Trophoblast cell (in vitro differentiated cells and primary cell): Measurements from ENCODE around the gene AFG1L.

Source experiments
- DNase-seq, 2 donors: peaks; one replicate each; pipeline ENCODE4 v3.0.0-alpha.2; 2016
- H2AFZ ChIP-seq: 2 replicates; pipeline ENCODE4 v1.6.1; 2013; ENCODE audit warnings: low read length, moderate library complexity, mild to moderate bottlenecking; ENCODE audit not compliant: insufficient read depth, poor library complexity
- H2AK5ac ChIP-seq: 2 replicates; pipeline ENCODE4 v1.6.1; 2013; ENCODE audit warnings: mild to moderate bottlenecking, low read length
- H2BK120ac ChIP-seq: 2 replicates; pipeline ENCODE4 v1.6.1; 2013; ENCODE audit warnings: low read length, mild to moderate bottlenecking, moderate library complexity; ENCODE audit not compliant: insufficient read depth, poor library complexity
- H2BK12ac ChIP-seq: 2 replicates; pipeline ENCODE4 v1.6.1; 2013; ENCODE audit warnings: mild to moderate bottlenecking, low read length, moderate library complexity
- H2BK5ac ChIP-seq: 2 replicates; pipeline ENCODE4 v1.6.1; 2013; ENCODE audit warnings: low read length, low read depth, moderate library complexity, mild to moderate bottlenecking; ENCODE audit not compliant: poor library complexity
- H3K14ac ChIP-seq: 2 replicates; pipeline ENCODE4 v1.6.1; 2013; ENCODE audit warnings: mild to moderate bottlenecking, low read length
- H3K18ac ChIP-seq: 2 replicates; pipeline ENCODE4 v1.6.1; 2013; ENCODE audit warnings: mild to moderate bottlenecking, low read length
- H3K23ac ChIP-seq: 2 replicates; pipeline ENCODE4 v1.6.1; 2013; ENCODE audit warnings: low read length
- H3K27ac ChIP-seq: 2 replicates; pipeline ENCODE4 v1.5.1; 2013; ENCODE audit warnings: low read depth, mild to moderate bottlenecking, inconsistent platforms, low read length, moderate library complexity
- H3K27me3 ChIP-seq: 2 replicates; pipeline ENCODE4 v1.6.1; 2013; ENCODE audit warnings: inconsistent platforms, mild to moderate bottlenecking, low read length, moderate library complexity; ENCODE audit not compliant: insufficient read depth
- H3K36me3 ChIP-seq, 2 experiments: 1 replicate in 1 of 2; 2 replicates in 1 of 2; pipeline ENCODE4 v1.6.1; 2013; ENCODE audit warnings: low read length in 2 of 2, mild to moderate bottlenecking in 2 of 2, moderate library complexity in 1 of 2; ENCODE audit not compliant: insufficient read depth in 2 of 2, control insufficient read depth in 1 of 2
- H3K4ac ChIP-seq: 2 replicates; pipeline ENCODE4 v1.6.1; 2013; ENCODE audit warnings: low read depth, mild to moderate bottlenecking, low read length, moderate library complexity
- H3K4me1 ChIP-seq, 2 experiments: 1 replicate in 1 of 2; 2 replicates in 1 of 2; pipeline ENCODE4 v1.6.1; 2013; ENCODE audit warnings: low read length in 2 of 2, mild to moderate bottlenecking in 2 of 2, moderate library complexity in 1 of 2; ENCODE audit not compliant: insufficient read depth in 2 of 2, control insufficient read depth in 1 of 2
- H3K4me2 ChIP-seq: 2 replicates; pipeline ENCODE4 v1.6.1; 2013; ENCODE audit warnings: inconsistent platforms, mild to moderate bottlenecking, low read length, moderate library complexity
- H3K4me3 ChIP-seq: 2 replicates; pipeline ENCODE4 v1.5.1; 2013; ENCODE audit warnings: mild to moderate bottlenecking, low read depth, low read length, inconsistent platforms
- H3K79me1 ChIP-seq: one replicate; pipeline ENCODE4 v1.6.1; 2013; ENCODE audit warnings: low read length
- H3K79me2 ChIP-seq: 2 replicates; pipeline ENCODE4 v1.6.1; 2013; ENCODE audit warnings: low read length, mild to moderate bottlenecking; ENCODE audit not compliant: control insufficient read depth, insufficient read depth, poor library complexity
- H3K9ac ChIP-seq: 2 replicates; pipeline ENCODE4 v1.6.1; 2013; ENCODE audit warnings: mild to moderate bottlenecking, low read length
- H3K9me3 ChIP-seq: 2 replicates; pipeline ENCODE4 v1.6.1; 2013; ENCODE audit warnings: low read depth, mild to moderate bottlenecking, control low read depth, inconsistent platforms, low read length; ENCODE audit not compliant: insufficient read depth
- H4K12ac ChIP-seq: 2 replicates; pipeline ENCODE4 v1.6.1; 2013; ENCODE audit warnings: low read depth, mild to moderate bottlenecking, low read length, moderate library complexity
- H4K8ac ChIP-seq: 2 replicates; pipeline ENCODE4 v1.6.1; 2013; ENCODE audit warnings: low read depth, mild to moderate bottlenecking, low read length, moderate library complexity
- H4K91ac ChIP-seq: one replicate; pipeline ENCODE4 v1.6.1; 2013; ENCODE audit warnings: low read depth, mild to moderate bottlenecking, low read length, moderate library complexity
- whole genome bisulfite sequencing: extraction: QIAGEN DNeasy Blood & Tissue Kit; methylation state at CpG from one replicate; pipeline ENCODE4 v1.1.7; 2013; ENCODE audit warnings: missing lambda C conversion rate; ENCODE audit not compliant: insufficient read length, insufficient coverage; ENCODE audit errors: extremely low coverage; 5-methylcytosine and 5-hydroxymethylcytosine counted together

AFG1L gene

DNA sequence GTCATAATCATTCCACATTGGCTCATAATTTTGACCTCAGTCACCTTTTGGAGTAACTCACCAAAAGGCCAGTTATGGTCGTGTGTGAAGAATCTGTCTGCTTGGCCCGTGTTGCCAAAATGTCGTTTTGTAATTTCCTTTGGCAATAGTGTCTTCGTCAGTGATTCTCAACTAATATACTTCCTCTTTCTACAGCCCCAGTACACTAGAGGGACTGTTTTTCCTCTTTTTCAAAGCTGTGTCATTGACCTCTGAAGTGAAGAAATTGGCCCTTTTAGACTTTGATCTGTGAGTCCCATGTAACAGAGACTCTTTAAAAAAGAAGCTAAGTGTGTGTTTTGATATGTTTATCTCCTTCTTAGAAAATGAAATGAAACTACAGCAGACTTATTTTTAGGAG, 271.0 kb downstream of the AFG1L start:
- Histone ChIP-seq H2AK5ac (no peak overlapping the region), H2BK120ac (no peak overlapping the region), H4K12ac (no peak overlapping the region), H3K23ac (no peak overlapping the region), H3K14ac (no peak overlapping the region), H3K27me3 (no peaks in the 10 kb centered on the region), H2AFZ (no peak overlapping the region), H3K4me2 (no peak overlapping the region), H3K27ac (no peak overlapping the region), H3K4ac (no peak overlapping the region), H3K18ac (no peak overlapping the region), H3K9me3 (peaks cover 2% of the 10 kb centered on the region), H3K4me1 (peaks cover 3 to 8% of the 10 kb centered on the region in 2 experiments), H2BK5ac (no peak overlapping the region), H3K36me3 (peaks cover 13 to 14% of the 10 kb centered on the region in 2 experiments), H3K4me3 (no peak overlapping the region), H2BK12ac (no peak overlapping the region), H3K79me1 (peaks cover 12% of the 10 kb centered on the region), H3K9ac (no peak overlapping the region), H4K8ac (no peak overlapping the region), H4K91ac (no peak overlapping the region), H3K79me2 (peaks cover 18% of the 10 kb centered on the region)
- no CpG with 5 or more reads among the region's 4 CpGs for WGBS
- peak; percentile 41 to 59 for DNase-seq

- no peak overlapping the region for H2BK12ac ChIP-seq
- H3K9me3 ChIP-seq, result peaks cover 2% of the 10 kb centered on the region
- no peak overlapping the region for H3K4me3 ChIP-seq
- no peak overlapping the region for H4K91ac ChIP-seq
- no peak overlapping the region for H3K27ac ChIP-seq
- H3K4ac ChIP-seq, result peak overlapping the region; percentile 57
- no peak overlapping the region for H4K8ac ChIP-seq
- H3K23ac ChIP-seq, result no peak overlapping the region
- peaks cover 13 to 14% of the 10 kb centered on the region in 2 experiments for H3K36me3 ChIP-seq
- no peak for DNase-seq
- no peak overlapping the region for H2BK5ac ChIP-seq
- peaks cover 9% of the 10 kb centered on the region for H3K79me1 ChIP-seq
- no peak overlapping the region for H3K14ac ChIP-seq
- H2AK5ac ChIP-seq, result no peak overlapping the region
- no peak overlapping the region for H2AFZ ChIP-seq
- H3K9ac ChIP-seq, result no peak overlapping the region
- H3K79me2 ChIP-seq, result peaks cover 17% of the 10 kb centered on the region
- H3K18ac ChIP-seq, result no peak overlapping the region
- no peaks in the 10 kb centered on the region for H3K27me3 ChIP-seq
- no peak overlapping the region for H2BK120ac ChIP-seq
- H3K4me2 ChIP-seq, result no peak overlapping the region
- H3K4me1 ChIP-seq, result peaks cover 3 to 8% of the 10 kb centered on the region in 2 experiments
- no peak overlapping the region for H4K12ac ChIP-seq
Observed at GRCh38 chr6:108566406-108566805, 271.6 kb downstream of the AFG1L start.

DNA sequence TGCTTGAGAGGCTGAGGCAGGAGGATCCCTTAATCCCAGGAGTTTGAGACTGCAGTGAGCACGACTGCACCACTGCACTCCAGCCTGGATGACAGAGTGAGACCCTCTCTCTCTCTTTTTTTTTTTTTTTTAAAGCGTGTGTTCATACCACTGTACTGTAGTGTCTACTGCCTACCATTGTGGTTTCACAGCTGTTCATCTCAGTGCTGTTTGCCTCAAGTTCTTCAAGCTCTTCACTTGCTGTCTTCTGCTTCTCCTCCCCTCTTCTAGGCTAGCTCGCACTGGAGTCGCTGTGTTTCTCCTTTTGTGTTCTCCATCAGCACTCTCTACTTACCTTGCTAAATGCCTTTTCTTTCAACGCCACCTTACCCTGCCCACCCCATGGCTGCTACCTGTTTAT, 273.2 kb downstream of the AFG1L start:
- Histone ChIP-seq H3K27me3 (no peaks in the 10 kb centered on the region), H4K12ac (no peak overlapping the region), H3K79me1 (no peaks in the 10 kb centered on the region), H3K27ac (no peak overlapping the region), H3K18ac (no peak overlapping the region), H3K4me2 (no peak overlapping the region), H4K91ac (no peak overlapping the region), H2AFZ (no peak overlapping the region), H2AK5ac (no peak overlapping the region), H3K14ac (no peak overlapping the region), H2BK12ac (no peak overlapping the region), H3K9me3 (no peaks in the 10 kb centered on the region), H3K23ac (no peak overlapping the region), H2BK5ac (no peak overlapping the region), H2BK120ac (no peak overlapping the region), H3K79me2 (peaks cover 11% of the 10 kb centered on the region), H3K4me3 (no peak overlapping the region), H3K4ac (peak overlapping the region; percentile 85), H4K8ac (no peak overlapping the region), H3K9ac (no peak overlapping the region), H3K36me3 (peaks cover 13 to 16% of the 10 kb centered on the region in 2 experiments), H3K4me1 (peaks cover 3 to 8% of the 10 kb centered on the region in 2 experiments)
- no peak for DNase-seq
- WGBS, result no CpG with 5 or more reads among the region's 5 CpGs

- Histone ChIP-seq H4K12ac (no peak overlapping the region), H2AFZ (no peak overlapping the region), H3K27me3 (no peaks in the 10 kb centered on the region), H3K18ac (no peak overlapping the region), H3K4me3 (no peak overlapping the region), H3K23ac (no peak overlapping the region), H2BK12ac (no peak overlapping the region), H3K27ac (no peak overlapping the region), H3K9ac (no peak overlapping the region), H2AK5ac (no peak overlapping the region), H3K14ac (no peak overlapping the region), H3K79me1 (no peaks in the 10 kb centered on the region), H3K4me1 (peaks cover 3 to 8% of the 10 kb centered on the region in 2 experiments), H3K4ac (no peak overlapping the region), H2BK120ac (no peak overlapping the region), H4K91ac (no peak overlapping the region), H2BK5ac (no peak overlapping the region), H3K4me2 (no peak overlapping the region), H3K36me3 (peaks cover 13 to 16% of the 10 kb centered on the region in 2 experiments), H3K79me2 (peaks cover 11% of the 10 kb centered on the region), H4K8ac (no peak overlapping the region), H3K9me3 (no peaks in the 10 kb centered on the region)
- no CpG with 5 or more reads among the region's 3 CpGs for WGBS
- no peak for DNase-seq
Observed at GRCh38 chr6:108568551-108569305, 273.9 kb downstream of the AFG1L start.
